ENCODE results near the gene MYMX.

- TF ChIP-seq GATA2 (IDR thresholded peaks at IDR 0.05; ENCODE audit: low read depth, low read length) (no peak), GATA3 (IDR thresholded peaks at IDR 0.05; ENCODE audit: low read depth, low read length) (no peak)
Measured at GRCh38 chr6:44180886-44181285, 35.8 kb upstream of the MYMX start.
